GM18511 (cell line): ENCODE data around the gene SLMAP.

Experiments
- ATAC-seq: cut with Tn5 transposase; IDR thresholded peaks from one replicate; pipeline ENCODE4 v1.9.1; 2021; ENCODE audit warnings: mild to moderate bottlenecking, moderate library complexity; ENCODE audit not compliant: unreplicated experiment

Gene SLMAP

GRCh38 chr3:57746156-57747010 lies 9.7 kb upstream of the SLMAP start:
- ATAC-seq = no peak

GRCh38 chr3:57749542-57749941 lies 6.6 kb upstream of the SLMAP start:
- no peak for ATAC-seq

- ATAC-seq = no peak
Measured at GRCh38 chr3:57752307-57752706, 3.8 kb upstream of the SLMAP start.

GRCh38 chr3:57753016-57753415 lies 3.1 kb upstream of the SLMAP start:
- ATAC-seq = no peak

GRCh38 chr3:57755368-57755675 lies 787 bp upstream of the SLMAP start:
- no peak for ATAC-seq

- peak; percentile 30 for ATAC-seq
Measured at GRCh38 chr3:57756528-57757401, 656 bp downstream of the SLMAP start.

- no peak for ATAC-seq
Measured at GRCh38 chr3:57757642-57758297, 1.7 kb downstream of the SLMAP start.

DNA sequence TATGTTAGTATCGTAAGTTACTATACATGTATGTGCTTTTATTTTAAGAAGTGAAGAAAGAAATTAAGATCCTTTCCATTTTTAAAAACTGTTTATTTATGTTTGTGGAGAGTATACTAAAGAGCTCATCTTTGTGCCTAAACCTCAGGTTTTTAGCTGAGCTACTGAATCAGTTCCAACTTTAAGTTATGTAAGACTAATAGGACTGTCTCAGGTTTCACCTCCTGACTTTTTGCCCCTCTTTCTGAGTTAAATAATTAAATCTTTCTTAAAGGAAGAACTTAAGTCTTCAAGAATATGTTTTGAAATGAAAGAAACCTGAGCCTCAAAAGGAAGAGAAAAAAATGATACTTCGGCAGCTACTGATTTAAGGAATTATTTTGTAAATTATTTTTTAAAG lies 2.6 kb downstream of the SLMAP start:
- ATAC-seq = no peak

- ATAC-seq = no peak
Measured at GRCh38 chr3:57764794-57765193, 8.7 kb downstream of the SLMAP start.

DNA sequence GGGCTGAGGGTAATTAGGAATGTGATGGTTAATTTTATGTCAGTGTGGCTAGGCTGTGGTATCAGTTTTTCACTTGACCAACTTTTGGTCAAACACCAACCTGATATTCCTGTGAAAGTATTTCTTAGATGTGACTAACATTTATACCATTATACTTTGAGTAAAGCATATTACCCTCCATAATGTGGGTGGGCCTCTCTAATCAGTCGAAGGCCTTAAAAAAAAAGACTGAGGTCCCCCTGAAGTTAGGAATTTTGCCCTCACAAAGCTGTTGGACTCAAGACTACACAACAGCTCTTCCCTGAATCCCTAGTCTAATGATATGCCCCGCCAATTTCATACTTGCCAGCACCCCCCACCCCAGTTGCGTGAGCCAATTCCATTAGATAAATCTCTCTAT lies 12.5 kb downstream of the SLMAP start:
- ATAC-seq = no peak

DNA sequence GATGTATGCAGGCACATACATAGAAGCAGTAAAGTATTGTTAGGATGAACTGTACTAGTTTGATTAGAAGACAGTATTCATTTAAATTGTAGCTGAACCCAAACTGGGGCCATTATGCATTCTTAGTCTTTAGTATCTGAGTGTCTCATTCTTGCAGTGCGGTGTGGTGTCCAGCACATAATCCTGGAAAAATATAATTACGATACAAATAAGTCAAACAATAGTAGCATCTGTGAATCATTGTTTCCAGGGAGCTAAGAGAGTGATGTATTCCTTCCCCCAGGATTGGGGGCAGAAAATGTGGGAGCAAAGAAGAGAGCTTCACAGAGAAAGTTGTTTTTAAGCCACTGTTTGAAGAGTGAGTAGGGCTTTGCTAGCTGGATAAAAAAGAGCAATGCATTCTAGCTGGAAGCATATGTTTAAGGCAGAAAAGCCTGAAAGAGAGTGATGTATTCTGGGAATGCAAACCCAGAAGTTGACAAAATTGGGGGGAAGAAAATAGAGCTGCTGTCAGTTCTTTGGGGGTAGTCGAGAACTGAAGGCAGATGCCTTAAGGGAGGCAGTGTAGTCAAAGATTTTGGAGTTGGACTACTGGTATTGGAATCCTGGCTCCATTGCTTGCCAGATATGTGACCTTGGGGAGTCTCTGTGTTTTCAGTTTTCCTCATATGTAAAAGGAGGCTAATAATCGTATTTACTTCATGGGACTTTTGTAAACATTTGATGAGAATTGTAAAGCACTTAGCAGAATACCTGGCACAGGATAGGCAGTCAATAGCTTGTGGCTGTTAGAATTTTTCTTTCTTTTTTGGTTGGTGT lies 14.1 kb downstream of the SLMAP start:
- ATAC-seq = no peak

GRCh38 chr3:57772251-57772650 lies 16.1 kb downstream of the SLMAP start:
- ATAC-seq = no peak

DNA sequence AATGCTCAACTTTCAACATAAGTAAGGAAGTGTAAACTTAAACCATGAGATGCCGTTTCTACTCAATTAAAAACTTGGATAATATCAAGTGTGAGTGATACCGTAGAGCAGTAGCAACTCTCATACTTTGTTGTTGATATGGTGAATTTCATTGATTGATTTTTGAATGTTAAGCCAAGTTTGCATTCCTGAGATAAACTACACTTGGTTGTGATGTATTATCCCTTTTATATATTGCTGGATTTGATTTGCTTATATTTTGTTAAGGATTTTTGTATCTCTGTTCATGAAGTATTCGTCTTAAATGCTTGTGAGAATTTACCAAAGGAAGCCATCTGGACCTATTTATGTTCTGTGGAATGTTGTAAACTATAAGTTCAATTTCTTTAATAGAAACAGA lies 21.7 kb downstream of the SLMAP start:
- no peak for ATAC-seq

DNA sequence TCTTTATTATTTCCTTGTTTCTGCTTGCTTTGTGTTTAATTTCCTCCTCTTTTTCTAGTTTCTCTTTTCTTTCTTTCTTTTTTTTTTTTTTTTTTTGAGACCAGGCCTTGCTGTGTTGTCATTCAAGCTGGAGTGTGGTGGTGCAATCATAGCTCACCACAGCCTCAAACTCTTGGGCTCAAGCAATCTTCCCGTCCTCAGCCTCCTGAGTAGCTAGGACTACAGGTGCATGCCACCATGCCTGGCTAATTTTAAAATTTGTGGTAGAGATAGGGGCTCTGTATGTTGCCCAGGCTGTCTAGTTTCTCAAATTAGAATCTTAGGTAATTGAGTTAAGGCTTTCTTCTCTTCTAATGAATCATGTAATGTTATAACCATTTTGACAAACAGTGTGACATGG lies 22.4 kb downstream of the SLMAP start:
- ATAC-seq = no peak

DNA sequence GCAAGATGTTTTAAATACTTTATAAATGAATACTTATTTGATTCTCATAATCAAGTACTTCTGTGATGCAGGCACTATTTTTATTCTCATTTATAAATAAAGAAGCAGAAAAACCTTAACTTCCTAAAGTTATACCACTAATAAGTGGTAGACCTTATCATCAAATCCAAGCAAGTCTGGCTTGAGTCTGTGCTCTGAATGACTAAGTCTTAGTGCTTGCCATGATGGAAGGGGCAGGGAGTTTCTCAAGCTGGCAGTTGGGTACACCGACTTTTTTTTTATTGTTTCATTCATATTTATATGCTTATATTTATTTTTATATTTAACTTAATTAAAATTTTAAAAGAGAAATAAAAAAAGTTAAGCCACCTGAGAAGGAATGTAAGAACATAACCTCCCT lies 23.6 kb downstream of the SLMAP start:
- no peak for ATAC-seq

DNA sequence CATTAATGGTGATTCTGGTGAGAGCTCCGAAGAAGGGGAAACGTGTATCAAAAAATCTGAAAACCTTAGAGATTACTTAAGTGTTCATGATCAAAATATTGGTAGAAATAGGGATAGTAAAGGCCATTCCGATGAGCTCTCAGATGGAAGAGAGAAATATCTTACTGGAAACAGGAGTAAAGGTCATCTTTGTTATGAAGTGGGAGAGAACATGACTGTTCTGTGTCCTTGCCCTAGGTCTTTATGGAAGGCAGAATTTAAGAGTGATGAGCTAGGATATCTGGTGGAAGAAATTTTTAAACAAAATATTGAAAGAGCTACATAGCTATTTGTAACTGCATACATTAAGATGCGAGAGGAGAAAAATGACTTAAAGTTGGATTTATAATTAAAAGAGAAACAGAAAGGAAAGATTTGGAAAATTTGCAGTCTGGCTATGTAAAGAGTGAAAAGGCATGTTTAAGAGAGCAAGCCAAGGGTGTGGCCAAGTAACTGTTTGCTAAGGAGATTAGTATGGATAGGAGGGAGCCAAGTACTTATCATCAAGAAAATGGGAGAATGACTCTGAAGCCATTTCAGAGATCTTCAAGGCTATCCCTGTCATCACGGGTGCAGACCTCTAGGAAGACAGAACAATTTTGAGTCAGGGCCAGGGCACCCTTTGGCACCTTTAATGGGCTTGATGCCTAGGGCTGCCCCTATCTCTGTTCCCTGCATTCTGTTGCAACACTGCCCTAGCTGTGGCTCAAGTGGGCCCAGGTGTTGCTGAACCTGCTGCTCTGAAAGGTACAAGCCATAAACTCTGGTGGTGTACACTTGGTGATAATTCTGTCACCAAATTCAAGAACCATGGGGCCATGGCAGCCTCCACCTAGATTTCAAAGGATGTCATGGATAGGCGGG lies 27.3 kb downstream of the SLMAP start:
- ATAC-seq = no peak

DNA sequence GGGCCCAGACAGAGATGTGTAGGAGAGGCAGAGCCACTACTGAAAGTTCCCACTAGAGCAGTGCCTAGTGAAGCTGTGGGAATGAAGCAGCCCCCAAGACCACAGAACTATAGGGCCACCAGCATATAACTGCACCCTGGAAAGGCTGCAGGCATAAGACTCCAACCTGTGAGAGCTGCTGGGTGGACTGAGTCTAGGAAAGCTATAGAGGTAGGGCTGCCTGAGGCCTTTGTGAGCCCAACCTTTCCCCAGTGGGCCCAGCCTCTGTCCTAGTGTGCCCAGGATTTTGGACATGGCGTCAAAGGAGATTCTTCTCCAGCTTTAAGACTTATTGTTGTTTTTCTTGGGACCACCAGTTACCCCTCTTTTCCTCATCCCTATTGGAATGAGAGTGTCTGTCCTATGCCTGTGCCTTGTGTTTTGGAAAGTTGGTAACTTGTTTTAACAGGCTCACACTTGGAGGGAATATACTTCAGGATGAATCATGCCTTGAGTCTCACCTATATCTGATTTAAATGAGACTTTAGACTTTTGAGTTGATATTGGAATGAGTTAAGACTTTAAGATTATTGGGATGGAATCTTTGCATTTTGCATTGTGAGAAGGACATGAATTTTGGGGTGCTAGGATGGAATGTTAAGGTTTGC lies 28.1 kb downstream of the SLMAP start:
- ATAC-seq = no peak

GRCh38 chr3:57785446-57785845 lies 29.3 kb downstream of the SLMAP start:
- no peak for ATAC-seq

- peak; percentile 98 for ATAC-seq
Measured at GRCh38 chr3:57787867-57788623, 31.9 kb downstream of the SLMAP start.
